ENCODE measurements around the gene OR5AC2. TPM values are rescaled to one million over a fixed set of nuclear protein-coding genes. Genes with fewer than 3 reads are reported as not detected.
A peak's percentile ranks its signal among the peaks of the same experiment; 100 is the strongest.

Gene OR5AC2
- total and polyA plus RNA-seq, 4 donors = not detected

DNA sequence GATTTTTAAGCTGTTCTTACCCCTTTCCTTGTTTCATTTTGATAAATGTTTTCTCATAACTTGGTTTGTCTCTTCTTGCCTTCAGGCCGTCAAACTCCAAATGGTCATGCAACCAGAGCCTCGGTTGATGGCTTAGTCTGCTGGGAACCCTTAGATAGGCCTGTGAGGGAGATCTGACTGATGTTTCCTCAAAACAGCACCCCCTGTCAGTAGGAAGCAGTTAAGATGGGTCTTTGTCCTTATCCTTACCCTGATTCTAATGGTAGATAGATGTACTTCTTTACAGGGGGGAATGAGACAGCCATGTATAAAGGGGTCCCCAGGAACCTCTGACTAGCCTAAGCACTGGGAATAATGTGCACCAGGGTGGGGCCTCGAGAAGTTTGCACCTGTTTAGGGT is 27.3 kb downstream of the OR5AC2 start:
- DNase-seq (no peak), ATAC-seq (ENCODE audit: insufficient read depth, low FRiP score) (no peak)
- 70 to 75% methylated on average over 3 of the region's 3 CpGs for WGBS, 2 donors
- H3K4me3 ChIP-seq = no peak overlapping the region
- no peak overlapping the region for H3K9ac ChIP-seq (ENCODE audit: insufficient read depth in 1 of 2, low read length in 2 of 2)
- no peaks in the 10 kb centered on the region for H3K27me3 ChIP-seq (ENCODE audit: control insufficient read depth in 3 of 3, insufficient read depth in 3 of 3, low read length in 2 of 3)
- peaks cover 0 to 19% (median under 1%) of the 10 kb centered on the region in 4 donors for H3K9me3 ChIP-seq (ENCODE audit: control insufficient read depth in 4 of 4, insufficient read depth in 3 of 4, low read length in 3 of 4)
- no peaks in the 10 kb centered on the region for H3K4me1 ChIP-seq (ENCODE audit: control insufficient read depth in 5 of 5, insufficient read depth in 5 of 5, low read length in 5 of 5)
- TF ChIP-seq, protein P1, sequence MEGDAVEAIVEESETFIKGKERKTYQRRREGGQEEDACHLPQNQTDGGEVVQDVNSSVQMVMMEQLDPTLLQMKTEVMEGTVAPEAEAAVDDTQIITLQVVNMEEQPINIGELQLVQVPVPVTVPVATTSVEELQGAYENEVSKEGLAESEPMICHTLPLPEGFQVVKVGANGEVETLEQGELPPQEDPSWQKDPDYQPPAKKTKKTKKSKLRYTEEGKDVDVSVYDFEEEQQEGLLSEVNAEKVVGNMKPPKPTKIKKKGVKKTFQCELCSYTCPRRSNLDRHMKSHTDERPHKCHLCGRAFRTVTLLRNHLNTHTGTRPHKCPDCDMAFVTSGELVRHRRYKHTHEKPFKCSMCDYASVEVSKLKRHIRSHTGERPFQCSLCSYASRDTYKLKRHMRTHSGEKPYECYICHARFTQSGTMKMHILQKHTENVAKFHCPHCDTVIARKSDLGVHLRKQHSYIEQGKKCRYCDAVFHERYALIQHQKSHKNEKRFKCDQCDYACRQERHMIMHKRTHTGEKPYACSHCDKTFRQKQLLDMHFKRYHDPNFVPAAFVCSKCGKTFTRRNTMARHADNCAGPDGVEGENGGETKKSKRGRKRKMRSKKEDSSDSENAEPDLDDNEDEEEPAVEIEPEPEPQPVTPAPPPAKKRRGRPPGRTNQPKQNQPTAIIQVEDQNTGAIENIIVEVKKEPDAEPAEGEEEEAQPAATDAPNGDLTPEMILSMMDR (IDR thresholded peaks at IDR 0.05; ENCODE audit: control extremely low read depth, extremely low read depth) = no peak
- no peak overlapping the region for H3K27ac ChIP-seq (ENCODE audit: low read depth in 1 of 2, low read length in 1 of 2)
- no peaks in the 10 kb centered on the region for H3K36me3 ChIP-seq (ENCODE audit: control insufficient read depth in 4 of 4, insufficient read depth in 4 of 4, low read length in 4 of 4)

DNA sequence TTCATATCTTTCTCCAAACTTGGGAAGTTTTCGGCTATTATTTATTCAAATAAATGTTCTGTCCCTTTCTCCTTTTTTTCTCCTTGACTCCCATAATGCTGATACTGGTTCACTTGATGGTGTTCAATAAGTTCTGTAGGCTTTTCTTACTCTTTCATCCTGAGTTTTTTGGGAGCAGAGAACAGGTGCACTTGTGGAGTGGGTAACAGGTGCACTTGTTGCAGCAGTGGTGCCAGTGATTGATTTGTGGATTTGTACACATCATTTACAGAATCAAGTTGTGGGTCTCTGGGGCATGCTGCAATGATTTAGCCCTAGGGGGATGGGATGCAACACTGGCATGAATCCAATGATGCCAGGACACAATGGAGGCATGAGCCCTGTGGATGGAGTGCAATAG is 28.7 kb downstream of the OR5AC2 start:
- 100% methylated on average over 1 of the region's 1 CpG for WGBS, 2 donors
- no peak for ATAC-seq (ENCODE audit: insufficient read depth, low FRiP score)
- Histone ChIP-seq H3K27ac (ENCODE audit: low read depth in 1 of 2, low read length in 1 of 2) (no peak overlapping the region), H3K36me3 (ENCODE audit: control insufficient read depth in 4 of 4, insufficient read depth in 4 of 4, low read length in 4 of 4) (no peaks in the 10 kb centered on the region), H3K4me3 (no peak overlapping the region), H3K9me3 (ENCODE audit: control insufficient read depth in 4 of 4, insufficient read depth in 3 of 4, low read length in 3 of 4) (peaks cover 0 to 13% (median 0%) of the 10 kb centered on the region in 4 donors), H3K4me1 (ENCODE audit: control insufficient read depth in 5 of 5, insufficient read depth in 5 of 5, low read length in 5 of 5) (no peaks in the 10 kb centered on the region), H3K27me3 (ENCODE audit: control insufficient read depth in 3 of 3, insufficient read depth in 3 of 3, low read length in 2 of 3) (no peaks in the 10 kb centered on the region), H3K9ac (ENCODE audit: insufficient read depth in 1 of 2, low read length in 2 of 2) (no peak overlapping the region)
- no peak for DNase-seq
- TF ChIP-seq, protein P1 (IDR thresholded peaks at IDR 0.05; ENCODE audit: control extremely low read depth, extremely low read depth) = no peak

DNA sequence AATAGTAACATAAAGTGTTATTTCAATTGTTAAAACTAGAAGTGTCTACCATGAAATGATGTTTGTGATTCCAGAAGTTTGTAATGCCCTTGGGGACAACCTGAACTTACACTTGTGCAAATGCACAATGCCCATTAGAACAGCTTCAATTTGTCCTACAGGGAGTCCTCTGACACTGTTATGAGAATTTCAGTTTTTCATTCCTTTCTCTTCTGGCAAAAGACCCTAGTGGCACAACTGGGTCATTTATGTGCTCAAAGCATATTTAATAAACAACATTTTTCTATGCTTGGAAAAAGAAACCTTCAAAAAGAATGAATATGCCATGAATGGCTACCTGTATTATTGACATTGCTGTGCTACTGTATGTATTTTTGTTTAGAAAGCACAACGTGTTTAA is 43.4 kb downstream of the OR5AC2 start, which contains the start of gene OR5H1:
Gene OR5H1 (plus strand): TSS at position 301 of the 400 bp plus-strand sequence. CDS start 1,977 bp downstream, outside the sequence.
- Histone ChIP-seq H3K27ac (ENCODE audit: low read depth in 1 of 2, low read length in 1 of 2) (no peak within 1 kb of the TSS), H3K9ac (ENCODE audit: insufficient read depth in 1 of 2, low read length in 2 of 2) (no peak within 1 kb of the TSS), H3K36me3 (ENCODE audit: control insufficient read depth in 4 of 4, insufficient read depth in 4 of 4, low read length in 4 of 4) (no peaks in the 10 kb centered on the region), H3K9me3 (ENCODE audit: control insufficient read depth in 4 of 4, insufficient read depth in 3 of 4, low read length in 3 of 4) (no peaks in the 10 kb centered on the region), H3K4me3 (no peak within 1 kb of the TSS), H3K27me3 (ENCODE audit: control insufficient read depth in 3 of 3, insufficient read depth in 3 of 3, low read length in 2 of 3) (no peaks in the 10 kb centered on the region), H3K4me1 (ENCODE audit: control insufficient read depth in 5 of 5, insufficient read depth in 5 of 5, low read length in 5 of 5) (no peaks in the 10 kb centered on the region)
- DNase-seq = no peak
- ATAC-seq (ENCODE audit: insufficient read depth, low FRiP score) = no peak
- TF ChIP-seq, protein P1 (IDR thresholded peaks at IDR 0.05; ENCODE audit: control extremely low read depth, extremely low read depth) = no peak
- 66 to 83% methylated on average over 1 of the region's 1 CpG for WGBS, 2 donors

DNA sequence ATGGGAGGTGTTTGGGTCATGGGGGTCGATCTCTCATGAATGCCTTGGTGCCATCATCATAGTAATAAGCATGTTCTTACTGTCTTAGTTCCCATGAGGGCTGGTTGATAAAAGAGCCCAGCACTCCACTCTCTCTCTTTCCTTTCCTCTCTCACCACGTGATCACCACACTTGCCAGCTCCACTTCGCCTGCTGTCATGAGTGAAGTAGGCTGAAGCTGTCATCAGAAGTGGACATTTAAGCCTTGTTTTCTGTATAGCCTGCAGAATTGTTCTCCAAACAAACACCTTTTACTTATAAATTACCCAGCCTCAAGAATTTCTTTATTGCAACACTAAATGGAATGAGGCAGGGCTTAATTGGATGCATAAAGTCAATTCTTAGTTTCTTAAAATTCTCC is 49.7 kb downstream of the OR5AC2 start:
- H3K27ac ChIP-seq (ENCODE audit: low read depth in 1 of 2, low read length in 1 of 2) = no peak overlapping the region
- H3K4me1 ChIP-seq (ENCODE audit: control insufficient read depth in 5 of 5, insufficient read depth in 5 of 5, low read length in 5 of 5) = no peaks in the 10 kb centered on the region
- TF ChIP-seq, protein P1 (IDR thresholded peaks at IDR 0.05; ENCODE audit: control extremely low read depth, extremely low read depth) = no peak
- no peaks in the 10 kb centered on the region for H3K9me3 ChIP-seq (ENCODE audit: control insufficient read depth in 4 of 4, insufficient read depth in 3 of 4, low read length in 3 of 4)
- H3K36me3 ChIP-seq (ENCODE audit: control insufficient read depth in 4 of 4, insufficient read depth in 4 of 4, low read length in 4 of 4) = no peaks in the 10 kb centered on the region
- DNase-seq (peak in 1 of 3 donors; percentile 5), ATAC-seq (ENCODE audit: insufficient read depth, low FRiP score) (no peak)
- H3K27me3 ChIP-seq (ENCODE audit: control insufficient read depth in 3 of 3, insufficient read depth in 3 of 3, low read length in 2 of 3) = no peaks in the 10 kb centered on the region
- no peak overlapping the region for H3K4me3 ChIP-seq
- no peak overlapping the region for H3K9ac ChIP-seq (ENCODE audit: insufficient read depth in 1 of 2, low read length in 2 of 2)
- WGBS, 2 donors = 66 to 89% methylated on average over 3 of the region's 3 CpGs
